NCI-H2196 treated with DMSO at 0.1 percent for 48 hours (cell line): Measurements from ENCODE around the gene FAM72C.
"Not testable (repeated sequence)": the region's sequence is repeated elsewhere in the genome, so short reads cannot be mapped to it uniquely, and the experiment has no call there.

ENCODE experiments used
- DNase-seq: peaks from one replicate; lab custom pipeline; 2025; ENCODE audit not compliant: unreplicated experiment; lab: John Stamatoyannopoulos, UW

Gene FAM72C

DNA sequence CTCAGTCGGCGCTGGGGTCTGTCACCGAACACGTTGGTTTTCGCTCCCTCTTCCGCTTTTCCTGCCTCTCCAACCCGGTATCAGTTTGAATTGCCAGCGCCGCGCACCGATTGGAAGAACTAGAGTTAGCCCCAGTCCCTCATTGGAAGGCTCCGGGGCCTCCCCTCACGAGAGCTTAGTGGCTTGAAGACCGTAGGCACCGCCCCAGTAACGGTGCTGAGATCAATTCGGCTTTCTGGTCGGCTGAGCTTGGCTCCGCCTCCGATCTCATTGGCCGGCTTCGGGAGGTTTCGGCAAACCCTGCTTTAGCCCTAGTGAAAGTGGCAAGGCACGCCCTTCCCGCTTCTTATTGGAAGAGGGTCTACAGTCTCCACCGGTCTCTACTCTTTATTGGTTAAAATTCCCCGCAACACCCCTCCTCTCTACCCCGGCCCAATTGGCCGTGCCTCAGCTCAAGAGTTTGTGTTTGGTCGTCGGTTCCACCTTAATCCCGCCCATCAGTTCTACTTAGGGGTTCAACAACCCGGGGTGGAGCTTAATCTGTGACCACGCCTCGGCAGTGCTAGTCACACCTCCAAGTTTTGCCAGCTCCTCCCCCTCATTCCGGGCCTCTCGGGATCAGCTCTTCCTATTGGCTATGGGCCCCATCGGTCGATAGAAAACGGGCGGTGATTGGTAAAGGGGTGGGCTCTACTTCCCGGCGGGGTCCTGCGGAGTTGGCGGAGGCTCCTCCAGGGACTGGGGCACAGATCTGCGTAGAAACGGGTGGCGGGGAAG lies at the start of gene FAM72C:
Gene FAM72C, minus strand, starts transcription at position 63 of the 777 bp plus-strand sequence. CDS start 845 bp downstream, outside the sequence.
- DNase-seq = not testable (repeated sequence)

DNA sequence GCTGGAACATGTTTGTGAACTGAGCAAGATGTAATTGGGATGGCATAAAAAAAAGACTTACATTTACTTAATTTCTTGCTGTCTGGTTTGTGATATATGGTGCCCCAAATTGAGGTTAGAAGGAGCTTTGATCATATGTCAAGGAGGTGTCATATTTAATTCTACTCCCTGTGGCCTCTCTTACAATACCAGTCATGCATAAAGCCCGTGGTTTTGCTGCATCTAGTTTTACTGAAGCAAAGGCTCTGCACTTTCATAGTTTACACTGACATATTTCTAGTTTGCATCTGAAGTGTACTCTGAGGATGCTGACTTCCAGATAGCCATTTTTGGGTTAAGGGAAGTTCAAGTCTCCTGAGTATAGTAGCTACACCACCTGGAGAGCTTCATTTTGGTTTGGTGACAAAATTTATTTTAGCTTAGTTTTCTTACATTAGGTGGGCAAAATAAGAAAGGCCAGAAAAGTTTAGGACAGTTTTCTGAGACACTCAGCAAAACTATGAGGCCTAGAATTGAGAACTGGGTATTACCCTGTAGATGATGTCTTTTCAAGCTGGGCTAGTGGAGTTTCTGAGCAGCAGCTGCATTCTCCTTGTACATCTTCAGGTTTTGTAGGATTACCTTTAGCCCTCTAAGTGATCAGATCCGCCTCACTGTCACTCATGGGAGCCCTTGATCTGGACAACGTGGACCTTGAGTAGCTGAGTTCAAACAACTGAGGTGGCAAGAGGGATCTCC lies 48.4 kb upstream of the FAM72C start:
- not testable (repeated sequence) for DNase-seq

DNA sequence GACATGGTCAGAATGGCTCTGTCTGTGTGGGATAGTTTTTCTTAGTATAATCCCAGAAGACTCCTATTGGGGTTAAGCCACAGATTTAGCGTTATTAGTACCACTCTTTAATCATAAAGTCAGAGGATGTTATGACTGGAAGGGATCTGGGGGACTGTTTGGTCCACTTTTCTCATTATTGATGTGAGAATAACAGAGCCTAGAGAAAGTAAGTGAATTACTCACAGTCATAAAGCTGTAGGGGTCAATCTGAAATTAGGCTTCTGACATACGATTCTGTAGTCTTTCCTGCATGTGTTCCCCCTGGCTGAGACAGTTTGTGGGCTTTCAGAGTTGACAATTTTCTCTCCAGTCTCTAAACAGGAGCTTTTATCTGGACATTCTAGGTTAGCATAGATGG lies 47.3 kb upstream of the FAM72C start:
- not testable (repeated sequence) for DNase-seq

DNA sequence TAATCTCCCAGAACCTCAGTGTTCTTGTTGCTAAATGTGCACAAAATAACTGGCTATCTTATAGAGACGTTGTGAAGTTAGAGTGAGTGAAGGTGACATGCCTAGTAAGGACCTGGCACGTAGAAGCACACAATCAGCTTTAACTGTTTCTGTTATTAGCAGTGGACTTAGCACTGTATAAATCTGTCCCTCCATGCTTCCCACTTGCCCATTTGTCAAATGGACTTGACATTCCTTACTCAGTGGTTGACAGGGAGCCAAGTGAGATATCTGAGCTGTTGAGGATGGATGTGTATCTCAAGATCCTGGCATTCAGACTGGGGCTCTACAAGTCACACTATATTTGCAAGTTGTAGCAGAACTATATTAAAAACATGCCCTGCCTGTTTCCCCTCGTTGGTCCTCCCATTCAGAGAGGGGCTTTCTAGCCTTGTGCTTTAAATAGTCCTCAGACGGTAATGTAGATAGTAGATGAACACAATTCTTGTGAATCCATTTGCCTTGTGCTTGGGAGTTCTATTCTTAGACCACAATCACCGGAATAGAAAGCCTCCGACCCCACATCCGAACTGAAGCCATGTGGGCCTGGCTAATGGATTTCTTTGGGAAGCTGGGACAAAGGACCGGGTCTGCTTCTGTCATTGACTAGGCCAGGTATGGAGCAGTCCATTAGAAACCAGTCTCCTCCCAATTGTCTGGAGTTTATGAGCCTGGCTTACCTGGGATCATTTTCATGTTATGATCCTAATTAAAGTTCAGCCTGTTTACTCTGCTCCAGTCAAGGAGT lies 43.6 kb upstream of the FAM72C start:
- not testable (repeated sequence) for DNase-seq

DNA sequence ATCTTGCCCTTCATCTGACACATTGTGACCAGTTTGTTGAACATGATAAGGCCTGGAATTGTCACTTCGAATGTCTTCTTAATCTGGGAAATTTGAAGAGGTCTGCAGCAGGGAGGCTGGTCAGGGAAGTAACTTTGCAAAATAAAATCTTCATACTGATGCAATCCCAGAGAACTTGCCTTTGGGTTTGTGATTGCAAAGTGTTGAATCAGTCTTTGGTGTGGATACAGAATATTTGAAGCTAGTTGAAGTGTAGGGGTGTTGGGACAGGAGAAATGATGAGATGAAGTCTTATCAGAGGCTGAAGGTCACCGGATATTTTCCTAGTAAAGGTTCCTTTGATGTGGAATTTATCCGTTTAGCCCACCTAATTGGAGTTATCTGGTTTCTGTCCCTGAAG lies 42.7 kb upstream of the FAM72C start:
- not testable (repeated sequence) for DNase-seq

DNA sequence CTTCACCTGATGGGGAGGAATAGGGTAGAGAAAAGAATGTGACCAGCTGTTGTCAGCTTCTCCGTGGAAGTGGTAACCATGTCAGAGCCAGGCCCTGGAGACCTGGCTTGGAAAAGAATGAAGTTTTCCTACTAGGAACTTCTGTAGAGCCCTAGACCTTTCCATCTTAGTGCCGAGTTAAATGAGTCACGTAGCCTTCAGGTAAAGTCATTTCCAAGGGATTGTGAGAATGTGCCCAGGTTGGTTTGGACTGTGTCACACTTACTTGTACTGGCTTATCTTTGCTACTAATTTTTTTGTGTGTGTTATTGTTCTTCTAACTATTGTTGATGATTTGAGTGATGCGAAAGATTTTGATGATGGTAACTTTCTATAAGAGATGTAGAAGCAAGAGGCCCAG lies 42.3 kb upstream of the FAM72C start:
- not testable (repeated sequence) for DNase-seq

DNA sequence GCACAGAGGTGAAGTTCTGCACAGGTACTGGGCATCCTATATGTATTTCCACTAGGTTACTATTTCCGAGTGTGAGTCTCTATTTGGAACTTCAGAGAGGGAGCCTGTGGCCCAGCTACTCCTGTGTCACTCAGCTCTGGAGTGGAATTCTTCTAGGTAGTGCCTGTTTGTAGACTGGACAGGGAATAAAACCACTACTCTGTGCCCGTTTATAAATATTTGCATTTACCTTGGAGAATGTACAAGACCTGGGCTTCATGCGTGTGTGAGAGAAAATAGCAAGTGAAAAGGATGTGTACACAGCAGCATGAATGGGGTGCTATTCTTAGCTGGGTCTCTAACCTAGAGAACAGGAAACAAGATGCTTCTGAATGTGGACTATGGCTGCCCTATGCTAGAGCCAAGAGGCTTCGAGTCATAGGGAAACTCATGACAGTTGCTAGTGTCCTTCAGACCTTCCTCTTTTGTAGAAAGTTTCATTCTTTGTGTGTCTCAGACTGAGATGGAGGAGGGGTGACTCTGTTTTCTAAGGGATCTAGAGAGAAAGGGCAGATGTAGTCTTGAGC lies 40.5 kb upstream of the FAM72C start:
- DNase-seq = not testable (repeated sequence)

DNA sequence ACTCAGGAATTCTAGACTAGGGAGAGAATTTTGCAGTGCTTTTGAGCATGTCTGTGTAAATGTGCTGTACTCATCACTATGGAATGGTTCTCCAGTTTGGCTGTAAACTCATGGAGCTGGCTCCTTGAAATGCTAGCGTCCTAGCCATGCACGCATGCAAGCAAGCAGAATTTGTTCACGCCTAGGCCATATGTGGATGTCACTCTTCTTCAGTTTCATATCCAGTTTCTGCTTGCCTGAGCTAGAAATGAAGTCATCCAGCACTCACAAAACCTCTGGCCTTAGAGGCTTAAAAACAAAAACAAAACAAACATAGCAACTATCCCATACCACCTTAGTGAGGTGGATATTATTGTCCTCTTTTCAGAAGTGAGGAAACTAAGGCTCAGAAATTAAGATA lies 37.6 kb upstream of the FAM72C start:
- DNase-seq = not testable (repeated sequence)

DNA sequence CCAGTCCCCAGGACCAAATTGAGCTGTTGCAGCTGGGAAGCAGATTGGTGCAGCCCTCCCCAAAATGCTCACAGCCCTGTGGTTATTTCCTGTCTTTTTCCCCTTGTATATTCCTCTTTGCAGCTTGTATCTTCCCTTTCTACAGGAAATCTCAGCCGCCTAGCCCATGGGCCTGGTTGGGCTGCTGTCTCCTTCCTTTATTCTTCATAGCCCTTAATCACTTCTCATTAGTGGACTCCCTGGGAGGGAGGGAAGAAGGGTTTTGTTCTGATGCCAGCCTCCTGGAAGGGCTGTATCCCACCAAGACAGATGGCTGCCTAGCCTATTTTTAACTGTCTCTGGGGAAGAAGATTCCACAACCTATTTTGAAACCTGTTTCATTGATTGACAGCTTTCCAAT lies 32.5 kb upstream of the FAM72C start:
- not testable (repeated sequence) for DNase-seq

DNA sequence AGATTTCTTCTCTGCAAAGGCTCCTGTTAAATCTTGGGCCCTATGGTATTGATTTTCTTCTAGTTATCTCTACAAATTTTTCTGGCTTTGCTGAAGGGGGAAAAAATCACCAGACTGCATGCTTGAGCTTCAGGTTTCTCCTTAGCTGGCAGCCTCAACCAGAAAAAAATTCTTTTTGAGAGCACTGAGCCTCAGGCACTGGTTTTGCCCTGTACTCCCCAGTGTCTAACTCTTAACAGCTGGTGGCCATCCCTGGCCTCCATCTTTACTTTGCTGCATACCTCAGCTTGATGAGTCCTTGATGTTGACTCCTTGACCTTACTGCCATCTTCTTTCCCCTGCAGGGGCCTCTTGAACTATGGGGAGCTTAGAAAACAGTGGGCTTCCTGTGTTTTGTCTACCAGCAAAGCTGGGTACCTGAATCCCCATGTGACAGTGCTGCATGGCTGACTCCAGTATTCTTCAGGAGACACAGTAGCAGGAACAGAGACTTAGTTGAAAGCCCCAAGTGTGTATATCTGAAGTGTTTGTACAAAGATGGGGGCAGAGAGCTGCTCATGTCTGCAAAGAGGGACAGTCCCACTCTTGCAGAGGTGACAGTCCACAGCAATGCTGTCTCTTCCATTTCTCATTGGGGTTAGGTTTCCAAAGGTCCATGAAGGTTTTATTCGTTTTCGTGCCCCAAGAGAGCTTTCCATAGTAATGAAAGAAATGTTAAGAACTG lies 31.7 kb upstream of the FAM72C start:
- not testable (repeated sequence) for DNase-seq

DNA sequence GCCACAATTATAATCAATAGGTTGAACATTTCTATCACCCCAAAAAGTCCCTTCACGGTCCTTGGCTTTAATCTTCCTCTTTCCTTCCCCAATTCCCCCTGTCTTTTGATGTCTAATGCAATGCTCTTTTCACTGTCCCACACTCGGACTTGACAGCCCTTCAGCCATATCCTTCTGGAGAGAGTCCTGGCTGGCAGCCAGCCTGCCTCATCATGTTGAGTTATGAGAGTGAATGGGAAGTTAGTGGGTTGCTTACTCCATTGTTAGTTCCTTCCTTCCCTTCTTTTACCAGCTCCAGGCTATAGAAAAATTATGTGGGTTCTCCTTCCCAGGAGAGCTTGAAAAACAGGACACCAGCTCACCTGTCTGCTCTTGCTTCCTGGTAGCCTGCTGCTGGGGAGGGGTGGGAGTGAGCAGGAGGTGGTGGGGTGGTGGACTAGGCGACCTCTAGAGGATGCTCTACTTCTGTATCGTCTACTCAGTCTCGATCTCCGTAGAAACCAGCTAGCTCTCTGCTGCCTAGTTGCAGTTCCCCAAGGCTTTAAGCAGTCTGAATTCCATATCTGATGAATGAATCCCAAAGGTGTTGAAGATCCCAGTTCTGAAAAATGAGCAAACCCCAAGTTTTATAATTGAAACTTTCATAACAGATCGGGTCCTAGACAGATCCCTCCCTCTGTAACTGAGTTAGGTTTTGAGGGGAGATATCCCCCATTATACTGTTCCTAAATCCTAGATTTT lies 30.5 kb upstream of the FAM72C start:
- DNase-seq = not testable (repeated sequence)

DNA sequence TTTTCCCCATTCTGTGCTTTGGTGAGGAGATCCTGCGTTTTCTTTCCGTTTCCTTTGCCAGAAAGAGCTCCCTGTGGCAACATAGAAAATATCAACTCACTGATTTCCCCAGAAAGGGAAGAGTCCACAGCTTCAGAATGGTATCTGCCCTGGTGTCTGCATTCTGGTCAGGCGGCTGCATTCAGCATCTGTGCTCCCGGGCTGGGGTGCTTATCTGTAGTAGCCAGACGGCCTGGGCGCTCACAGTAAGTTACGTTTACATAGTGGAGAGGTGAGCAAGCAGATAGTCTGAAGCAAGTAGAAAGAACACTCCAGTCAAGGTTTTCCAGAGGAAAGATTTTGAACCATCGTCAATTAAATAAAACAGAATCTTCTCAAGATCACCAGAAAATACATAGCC lies 29.3 kb upstream of the FAM72C start:
- DNase-seq = not testable (repeated sequence)

DNA sequence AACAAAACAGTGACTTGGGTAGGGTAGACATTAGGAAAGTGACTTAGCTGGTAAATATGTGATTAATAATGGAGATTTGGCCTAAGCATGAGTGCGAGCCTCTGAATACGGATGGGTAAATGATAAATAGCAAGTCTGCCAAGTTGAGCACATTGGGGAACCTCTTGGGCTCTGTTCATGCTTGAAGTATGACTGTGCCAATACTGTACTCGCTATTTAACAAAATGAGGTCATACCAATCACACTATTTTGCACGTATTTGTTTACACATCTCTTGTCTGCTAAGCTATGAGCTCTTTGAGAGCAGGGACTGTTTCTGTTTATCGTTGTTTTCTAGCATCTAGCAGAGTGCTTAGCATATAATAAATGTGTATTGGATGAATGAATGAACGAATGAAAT lies 24.2 kb upstream of the FAM72C start:
- not testable (repeated sequence) for DNase-seq

DNA sequence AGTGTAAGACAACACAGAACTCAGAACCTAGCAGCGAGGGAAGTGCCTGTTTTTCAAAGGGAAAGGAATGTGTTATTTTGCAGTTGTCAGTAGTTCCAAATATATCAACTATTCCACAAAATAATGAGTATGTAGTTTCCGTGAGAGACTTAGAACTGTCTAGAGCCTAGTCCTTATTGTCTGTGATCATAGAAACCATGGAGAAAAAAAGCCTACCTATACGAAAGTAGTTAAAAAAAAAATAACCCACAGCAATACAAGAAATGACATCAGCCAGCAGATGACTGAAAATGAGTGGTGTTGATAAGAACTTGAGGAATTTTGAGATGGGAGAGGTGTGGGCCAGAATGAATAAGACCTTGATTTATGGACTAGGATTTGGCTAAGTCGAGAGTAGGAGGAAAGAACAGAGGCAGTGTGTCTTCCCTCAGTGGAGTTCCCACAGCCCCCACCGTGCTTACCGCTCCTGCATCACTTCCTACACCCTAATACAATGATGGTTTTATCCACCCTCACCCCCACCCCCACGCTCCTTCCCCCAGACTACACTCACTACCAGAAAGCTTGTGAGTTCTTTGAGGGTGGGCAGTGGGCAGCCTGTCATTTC lies 21.6 kb upstream of the FAM72C start:
- DNase-seq = not testable (repeated sequence)

DNA sequence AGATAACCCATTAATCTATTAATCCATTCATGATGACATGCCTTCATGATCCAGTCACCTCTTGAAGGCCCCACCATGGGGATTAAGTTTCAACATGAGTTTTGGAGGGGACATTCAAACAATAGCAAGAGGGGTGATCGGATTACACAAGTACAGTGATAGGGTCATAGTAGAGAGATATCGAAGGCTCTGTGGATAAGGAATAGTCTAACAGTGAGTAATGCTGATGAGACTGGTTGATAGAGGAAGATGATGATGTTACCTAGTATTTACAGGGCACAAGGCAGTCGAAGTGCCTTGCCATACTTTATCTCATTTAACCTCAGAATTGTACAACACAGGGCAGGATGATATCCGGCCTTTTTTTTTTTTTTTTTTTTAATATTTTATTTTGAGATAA lies 18.9 kb upstream of the FAM72C start:
- not testable (repeated sequence) for DNase-seq

DNA sequence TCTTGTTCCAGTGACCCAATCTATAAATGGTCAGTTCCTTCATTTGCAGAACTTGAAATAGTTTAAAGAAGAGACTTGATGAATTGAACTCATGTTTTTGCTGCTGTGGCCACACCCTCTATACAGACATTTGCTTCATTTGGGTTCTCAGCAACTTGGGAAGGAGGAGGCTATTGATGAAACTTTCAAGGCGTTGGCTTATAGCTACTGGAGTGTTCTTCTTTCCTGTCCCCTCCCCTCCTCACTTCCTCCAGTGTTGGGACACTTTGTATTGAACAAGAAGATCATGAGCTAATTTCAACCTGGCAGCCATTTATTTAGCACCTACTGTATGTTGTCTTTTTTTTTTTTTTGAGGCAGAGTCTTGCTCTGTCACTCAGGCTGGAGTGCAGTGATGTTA lies 17.9 kb upstream of the FAM72C start:
- not testable (repeated sequence) for DNase-seq

DNA sequence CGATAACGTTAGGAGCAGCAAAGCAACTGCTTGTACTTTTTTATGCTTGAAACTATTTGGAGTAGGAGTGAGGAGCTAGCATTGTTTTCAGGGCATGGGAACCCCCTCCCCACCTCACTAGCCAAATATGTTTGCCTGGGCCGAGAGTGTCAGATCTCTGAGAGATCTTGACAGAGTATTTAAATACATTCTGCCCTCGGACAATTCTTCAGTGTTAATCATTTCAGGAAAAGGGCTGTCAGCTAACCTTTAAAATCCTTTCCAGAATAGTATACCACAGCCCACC lies 17.6 kb upstream of the FAM72C start:
- DNase-seq = not testable (repeated sequence)

DNA sequence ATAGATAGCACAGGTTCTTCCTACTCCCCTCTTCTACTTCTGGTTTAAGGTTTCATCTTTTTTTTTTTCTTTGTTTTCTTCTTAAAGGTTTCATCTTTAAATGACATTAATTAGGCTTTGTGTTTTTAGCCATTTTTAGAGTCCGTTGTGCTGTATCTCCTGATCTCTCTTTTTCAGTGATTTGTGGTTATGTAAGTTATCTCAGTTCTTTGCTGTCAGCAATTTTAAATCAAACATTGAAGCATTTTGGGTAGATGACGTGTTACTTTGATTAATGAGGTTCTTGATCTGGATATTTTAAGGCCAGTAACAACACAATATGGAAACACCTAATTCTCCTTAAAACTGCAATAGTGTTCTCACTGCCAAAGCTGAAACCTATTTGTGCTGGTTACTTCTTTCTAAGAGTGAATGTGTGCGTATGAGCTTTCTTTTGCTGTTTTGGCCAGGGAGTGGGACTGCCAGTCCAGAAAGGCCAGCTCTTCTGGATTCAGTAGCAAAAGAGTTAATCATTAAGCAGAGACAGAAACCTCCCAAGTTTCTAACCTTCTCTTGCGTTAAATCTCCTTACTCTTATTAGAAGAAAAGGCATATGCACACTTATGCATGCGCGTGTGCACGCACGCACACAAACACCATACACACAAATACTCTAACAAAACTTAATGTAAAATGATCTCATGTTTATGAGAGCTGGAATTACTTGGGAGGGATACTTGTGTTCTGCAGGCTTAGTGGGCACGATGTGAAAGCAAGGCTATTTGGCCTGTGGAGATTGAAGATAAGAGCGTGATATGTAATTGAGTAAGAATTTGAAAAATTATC lies 17.0 kb upstream of the FAM72C start:
- not testable (repeated sequence) for DNase-seq

DNA sequence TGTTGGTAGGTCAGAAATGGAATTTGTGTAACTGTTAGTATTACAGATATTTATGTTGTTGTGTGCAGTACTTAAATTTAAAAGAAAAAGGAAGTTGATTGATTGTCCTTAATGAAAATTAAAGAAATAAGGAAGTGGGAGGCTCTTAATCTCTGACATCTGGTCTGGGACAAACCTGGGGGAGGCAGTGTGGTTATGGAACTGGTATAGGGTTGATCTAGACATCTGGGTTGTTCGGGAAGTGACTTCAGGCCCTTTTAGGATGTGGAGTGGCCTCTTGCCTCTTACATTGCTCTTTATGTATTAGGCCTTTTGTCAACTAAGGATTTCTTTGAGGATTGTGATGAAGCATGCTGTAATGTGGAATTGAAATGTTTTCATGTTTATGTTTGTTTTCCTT lies 16.1 kb upstream of the FAM72C start:
- not testable (repeated sequence) for DNase-seq
